RWPE2 (cell line): ENCODE data around the gene PPP2R2B.

Source experiments
- ATAC-seq: fragments of 200-7000 bp; cut with Tn5 transposase; 3 replicates; pipeline ENCODE4 v1.9.1; 2021; ENCODE audit warnings: low read depth
- DNase-seq: peaks from one replicate; pipeline ENCODE4 v3.0.0-alpha.2; 2020; ENCODE audit warnings: low spot score
- H3K27ac ChIP-seq: fragments of 450-650 bp; 2 replicates; pipeline ENCODE4 v1.5.1; 2017; ENCODE audit warnings: mild to moderate bottlenecking; ENCODE audit not compliant: poor library complexity, severe bottlenecking
- H3K27me3 ChIP-seq: fragments of 250-450 bp; sonication (Bioruptor Pico); 2 replicates; pipeline ENCODE4 v1.5.1; 2021; ENCODE audit warnings: mild to moderate bottlenecking, moderate library complexity; ENCODE audit not compliant: insufficient read depth, poor library complexity, severe bottlenecking
- H3K36me3 ChIP-seq: fragments of 250-450 bp; sonication (Bioruptor Pico); 2 replicates; pipeline ENCODE4 v1.5.1; 2020; ENCODE audit warnings: low read depth, mild to moderate bottlenecking, moderate library complexity
- H3K4me1 ChIP-seq: fragments of 250-450 bp; sonication (Bioruptor Pico); 2 replicates; pipeline ENCODE4 v1.5.1; 2021; ENCODE audit warnings: mild to moderate bottlenecking, moderate library complexity; ENCODE audit not compliant: insufficient read depth, poor library complexity, severe bottlenecking
- H3K4me3 ChIP-seq: fragments of 250-450 bp; sonication (Bioruptor Pico); 2 replicates; pipeline ENCODE4 v1.5.1; 2021; ENCODE audit warnings: mild to moderate bottlenecking, moderate library complexity; ENCODE audit not compliant: severe bottlenecking
- H3K9me3 ChIP-seq: fragments of 250-450 bp; sonication (Bioruptor Pico); 2 replicates; pipeline ENCODE4 v1.5.1; 2021; ENCODE audit warnings: mild to moderate bottlenecking, moderate library complexity; ENCODE audit not compliant: severe bottlenecking
- TF ChIP-seq, protein P1 (sequence below): fragments of 450-650 bp; IDR thresholded peaks from one replicate; pipeline ENCODE4 v1.5.1; 2017; ENCODE audit warnings: mild to moderate bottlenecking, moderate library complexity; ENCODE audit not compliant: poor library complexity, severe bottlenecking

PPP2R2B gene

DNA sequence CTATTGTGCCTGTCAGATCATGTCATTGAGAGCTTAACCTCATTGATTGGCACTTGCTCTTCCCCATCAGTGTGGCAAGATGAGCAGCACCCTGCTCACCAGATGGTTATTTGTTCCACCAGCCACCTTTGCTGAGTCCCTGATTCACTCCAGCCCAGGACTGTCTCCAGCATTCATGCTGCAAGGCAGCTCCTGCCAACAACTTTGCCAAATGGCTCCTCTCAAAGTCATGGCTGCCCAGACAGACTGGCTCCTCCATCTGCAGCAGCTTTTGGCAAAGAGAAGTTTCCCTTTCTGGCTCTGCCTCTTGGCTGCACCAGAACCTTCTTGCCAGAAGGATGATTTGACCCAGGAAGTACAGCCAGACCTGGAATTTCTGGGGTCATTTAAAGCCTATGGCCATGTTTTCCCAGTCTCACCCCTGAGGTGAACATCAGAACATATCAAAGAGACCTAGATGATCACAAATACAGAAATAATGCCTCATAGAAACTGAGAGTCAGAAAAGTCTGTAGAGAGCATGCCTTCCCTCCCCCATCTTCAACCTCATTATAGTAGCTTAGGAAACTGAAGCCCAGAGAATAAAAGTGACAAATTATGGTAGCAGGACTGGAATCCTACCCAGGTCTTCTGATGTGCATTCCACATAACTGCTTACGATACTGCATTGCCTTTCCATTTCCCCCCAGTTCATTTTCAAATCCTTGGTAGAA is 10.4 kb downstream of the PPP2R2B start:
- no peaks in the 10 kb centered on the region for H3K27me3 ChIP-seq
- H3K4me1 ChIP-seq = no peaks in the 10 kb centered on the region
- no peaks in the 10 kb centered on the region for H3K9me3 ChIP-seq
- H3K36me3 ChIP-seq = no peaks in the 10 kb centered on the region
- no peak for ATAC-seq
- H3K27ac ChIP-seq = no peak overlapping the region
- TF ChIP-seq, protein P1, sequence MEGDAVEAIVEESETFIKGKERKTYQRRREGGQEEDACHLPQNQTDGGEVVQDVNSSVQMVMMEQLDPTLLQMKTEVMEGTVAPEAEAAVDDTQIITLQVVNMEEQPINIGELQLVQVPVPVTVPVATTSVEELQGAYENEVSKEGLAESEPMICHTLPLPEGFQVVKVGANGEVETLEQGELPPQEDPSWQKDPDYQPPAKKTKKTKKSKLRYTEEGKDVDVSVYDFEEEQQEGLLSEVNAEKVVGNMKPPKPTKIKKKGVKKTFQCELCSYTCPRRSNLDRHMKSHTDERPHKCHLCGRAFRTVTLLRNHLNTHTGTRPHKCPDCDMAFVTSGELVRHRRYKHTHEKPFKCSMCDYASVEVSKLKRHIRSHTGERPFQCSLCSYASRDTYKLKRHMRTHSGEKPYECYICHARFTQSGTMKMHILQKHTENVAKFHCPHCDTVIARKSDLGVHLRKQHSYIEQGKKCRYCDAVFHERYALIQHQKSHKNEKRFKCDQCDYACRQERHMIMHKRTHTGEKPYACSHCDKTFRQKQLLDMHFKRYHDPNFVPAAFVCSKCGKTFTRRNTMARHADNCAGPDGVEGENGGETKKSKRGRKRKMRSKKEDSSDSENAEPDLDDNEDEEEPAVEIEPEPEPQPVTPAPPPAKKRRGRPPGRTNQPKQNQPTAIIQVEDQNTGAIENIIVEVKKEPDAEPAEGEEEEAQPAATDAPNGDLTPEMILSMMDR = no peak
- DNase-seq = no peak
- H3K4me3 ChIP-seq = no peak overlapping the region

DNA sequence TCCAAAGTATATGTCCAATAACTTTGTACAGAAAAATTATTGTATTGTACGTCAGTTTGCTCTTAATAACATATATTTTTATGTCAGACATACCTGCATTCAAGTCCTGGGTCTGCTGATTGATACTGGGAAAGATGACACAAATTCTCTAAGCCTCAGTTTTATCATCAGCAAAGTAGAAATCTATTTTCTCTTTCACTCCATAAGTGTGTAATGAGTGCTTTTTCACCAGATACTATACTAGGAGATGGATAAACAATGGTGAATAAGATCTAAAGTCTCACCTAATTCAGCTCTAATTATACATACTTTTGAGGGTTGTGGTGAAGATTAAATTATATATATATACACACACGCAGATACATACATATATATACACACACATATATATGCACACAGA is 12.3 kb downstream of the PPP2R2B start:
- H3K4me3 ChIP-seq = no peak overlapping the region
- TF ChIP-seq, protein P1 = no peak
- no peaks in the 10 kb centered on the region for H3K9me3 ChIP-seq
- H3K27ac ChIP-seq = no peak overlapping the region
- no peaks in the 10 kb centered on the region for H3K4me1 ChIP-seq
- no peak for ATAC-seq
- H3K27me3 ChIP-seq = no peaks in the 10 kb centered on the region
- DNase-seq = no peak
- no peaks in the 10 kb centered on the region for H3K36me3 ChIP-seq

- H3K4me1 ChIP-seq = no peaks in the 10 kb centered on the region
- no peaks in the 10 kb centered on the region for H3K9me3 ChIP-seq
- no peak overlapping the region for H3K27ac ChIP-seq
- no peak for DNase-seq
- H3K4me3 ChIP-seq = no peak overlapping the region
- no peak for ATAC-seq
- H3K27me3 ChIP-seq = no peaks in the 10 kb centered on the region
- H3K36me3 ChIP-seq = no peaks in the 10 kb centered on the region
- TF ChIP-seq, protein P1 = no peak
Measured at GRCh38 chr5:146862641-146863040, 15.9 kb downstream of the PPP2R2B start.

GRCh38 chr5:146860213-146860893 is 18.2 kb downstream of the PPP2R2B start:
- DNase-seq (no peak), ATAC-seq (peak; percentile 73)
- H3K4me1 ChIP-seq = no peaks in the 10 kb centered on the region
- no peak overlapping the region for H3K27ac ChIP-seq
- H3K27me3 ChIP-seq = no peaks in the 10 kb centered on the region
- TF ChIP-seq, protein P1 = no peak
- H3K9me3 ChIP-seq = no peaks in the 10 kb centered on the region
- no peaks in the 10 kb centered on the region for H3K36me3 ChIP-seq
- no peak overlapping the region for H3K4me3 ChIP-seq

DNA sequence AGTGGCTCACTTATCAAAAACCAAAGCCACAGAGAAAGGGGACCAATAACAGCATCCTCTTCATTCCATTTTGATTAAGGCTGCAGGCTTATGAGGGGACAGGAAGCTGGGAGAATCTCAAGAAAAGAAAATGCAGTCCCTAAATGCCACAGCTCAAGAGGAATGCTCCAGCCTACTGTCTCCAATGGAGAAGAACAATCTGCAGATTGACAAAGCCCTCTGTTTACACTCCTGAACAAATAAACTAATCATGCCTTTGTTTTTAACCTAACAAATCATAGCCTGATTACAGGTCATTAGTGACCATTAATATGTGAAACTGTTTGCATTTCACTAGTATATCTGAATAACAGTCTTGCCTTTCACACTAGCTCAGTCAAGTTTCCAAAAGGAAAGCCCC is 26.5 kb downstream of the PPP2R2B start:
- H3K27me3 ChIP-seq = no peaks in the 10 kb centered on the region
- no peak for DNase-seq

More for the DNA sequence above, 26.5 kb downstream of the PPP2R2B start:
- Histone ChIP-seq H3K9me3 (no peaks in the 10 kb centered on the region), H3K4me1 (no peaks in the 10 kb centered on the region), H3K36me3 (no peaks in the 10 kb centered on the region), H3K27ac (no peak overlapping the region), H3K4me3 (no peak overlapping the region)
- ATAC-seq = no peak
- TF ChIP-seq, protein P1 = no peak
